Naive thymus-derived CD4-positive, alpha-beta T cell (primary cell): Measurements from ENCODE around the gene TTBK2. TPM values are rescaled to one million over a fixed set of nuclear protein-coding genes. Genes with fewer than 3 reads are reported as not detected.
A peak's percentile ranks its signal among the peaks of the same experiment; 100 is the strongest.
"Not testable (repeated sequence)": the region's sequence is repeated elsewhere in the genome, so short reads cannot be mapped to it uniquely, and the experiment has no call there.

Source experiments
- ATAC-seq: fragments of 150-1000 bp; cut with Tn5 transposase; 2 replicates; pipeline ENCODE4 v1.10.0; 2021; ENCODE audit warnings: mild to moderate bottlenecking, moderate library complexity
- CTCF ChIA-PET: fragments of 350-600 bp; sonication (Branson Sonifier 250); formaldehyde crosslinking; loops from one replicate; lab custom pipeline; 2021; ENCODE audit warnings: antibody characterized with exemption; lab: Charles Lee
- POLR2A ChIA-PET: fragments of 350-600 bp; sonication (Branson Sonifier 250); formaldehyde crosslinking; loops from one replicate; lab custom pipeline; 2021; ENCODE audit warnings: antibody characterized with exemption, inconsistent platforms; lab: Charles Lee
- DNase-seq, 9 donors: peaks; one replicate each; pipeline versions ENCODE4 v3.0.0 to v3.0.0-alpha.2; 2020 to 2022; ENCODE audit warnings: mixed read lengths in 1 of 9
- H3K27ac ChIP-seq: one replicate; pipeline ENCODE4 v1.7.0; 2013; ENCODE audit warnings: mild to moderate bottlenecking, low read depth, low read length, moderate library complexity
- H3K27me3 ChIP-seq, 2 donors: one replicate each; pipeline ENCODE4 v1.7.0; 2013; ENCODE audit warnings: low read length in 2 of 2, mild to moderate bottlenecking in 2 of 2, moderate library complexity in 2 of 2; ENCODE audit not compliant: control insufficient read depth in 2 of 2, insufficient read depth in 2 of 2
- H3K36me3 ChIP-seq, 3 experiments: 1 replicate in 2 of 3; 2 replicates in 1 of 3; pipeline ENCODE4 v1.7.0; 2013; ENCODE audit warnings: low read length in 3 of 3, mild to moderate bottlenecking in 3 of 3, moderate library complexity in 1 of 3; ENCODE audit not compliant: insufficient read depth in 3 of 3, control insufficient read depth in 2 of 3
- H3K4me1 ChIP-seq, 2 donors: one replicate each; pipeline ENCODE4 v1.7.0; 2013; ENCODE audit warnings: low read length in 2 of 2, mild to moderate bottlenecking in 2 of 2, moderate library complexity in 1 of 2; ENCODE audit not compliant: control insufficient read depth in 2 of 2, insufficient read depth in 2 of 2
- H3K4me3 ChIP-seq: 2 replicates; pipeline ENCODE4 v1.7.0; 2013; ENCODE audit warnings: mild to moderate bottlenecking, low read length
- H3K9me3 ChIP-seq, 3 experiments: 1 replicate in 2 of 3; 2 replicates in 1 of 3; pipeline ENCODE4 v1.7.0; 2013; ENCODE audit warnings: low read length in 3 of 3; ENCODE audit not compliant: control insufficient read depth in 2 of 3
- H3K27ac Mint-ChIP-seq, 9 donors: one replicate each; pipeline ENCODE4 v1.8.0; 2020 to 2022; ENCODE audit warnings: mixed read lengths in 9 of 9, mild to moderate bottlenecking in 8 of 9, moderate library complexity in 5 of 9, inconsistent platforms in 2 of 9
- H3K27me3 Mint-ChIP-seq, 5 donors: one replicate each; pipeline ENCODE4 v1.8.0; 2021 to 2022; ENCODE audit warnings: mixed read lengths in 5 of 5, mild to moderate bottlenecking in 1 of 5
- H3K36me3 Mint-ChIP-seq, 5 donors: one replicate each; pipeline ENCODE4 v1.8.0; 2020 to 2022; ENCODE audit warnings: mixed read lengths in 5 of 5, mild to moderate bottlenecking in 3 of 5, inconsistent platforms in 1 of 5
- H3K4me1 Mint-ChIP-seq, 7 donors: one replicate each; pipeline ENCODE4 v1.8.0; 2020 to 2022; ENCODE audit warnings: mixed read lengths in 7 of 7, mild to moderate bottlenecking in 3 of 7, inconsistent platforms in 1 of 7
- H3K4me3 Mint-ChIP-seq, 10 donors: one replicate each; pipeline ENCODE4 v1.8.0; 2020 to 2022; ENCODE audit warnings: mild to moderate bottlenecking in 10 of 10, mixed read lengths in 10 of 10, moderate library complexity in 6 of 10, inconsistent platforms in 2 of 10
- H3K9me3 Mint-ChIP-seq, 11 donors: one replicate each; pipeline ENCODE4 v1.8.0; 2020 to 2022; ENCODE audit warnings: mixed read lengths in 11 of 11, mild to moderate bottlenecking in 4 of 11, inconsistent platforms in 1 of 11, moderate library complexity in 1 of 11
- intact Hi-C, 2 donors: fragments of 100-400 bp; cut with micrococcal nuclease; formaldehyde crosslinking; loops; one replicate each; pipeline ENCODE4 v1.15.1; 2023
- polyA plus RNA-seq, 2 donors: library from polyadenylated mRNA; unstranded; fragments of 300-500 nt; fragmentation: Illumina TruSeq; gene quantifications; one replicate each; pipeline ENCODE4 v1.2.3, GENCODE V29; 2021
- total RNA-seq, 6 experiments: library from RNA in 5 of 6; stranded (reverse) in 5 of 6; gene quantifications; 1 replicate in 5 of 6; 2 replicates in 1 of 6; pipeline ENCODE4 v1.2.3 and lab custom pipeline; 2021 to 2026

The TTBK2 gene
- total and polyA plus RNA-seq, 7 experiments from 2014 or later = 12.5 to 30.5 (median 26.1) TPM

GRCh38 chr15:42890161-42890913 lies 30.2 kb downstream of the TTBK2 start:
- Histone ChIP-seq H3K27me3 (no peaks in the 10 kb centered on the region), H3K36me3 (peaks cover 0 to 4% (median 0%) of the 10 kb centered on the region in 3 experiments), H3K4me3 (no peak overlapping the region), H3K27ac (no peak overlapping the region), H3K9me3 (no peaks in the 10 kb centered on the region), H3K4me1 (no peaks in the 10 kb centered on the region)
- Mint-ChIP-seq H3K36me3 (peaks cover 9 to 27% (median 21%) of the 10 kb centered on the region in 5 donors), H3K4me1 (peaks cover 0 to 15% (median 8%) of the 10 kb centered on the region in 7 donors), H3K27ac (peak overlapping the region in 1 of 9 donors; percentile 4), H3K9me3 (peaks cover 0 to 22% (median 11%) of the 10 kb centered on the region in 11 donors), H3K27me3 (no peaks in the 10 kb centered on the region), H3K4me3 (no peak overlapping the region)
- intact Hi-C loops = no loop called here
- CTCF ChIA-PET = no interaction called here
- POLR2A ChIA-PET = no interaction called here
- DNase-seq = no peak
- ATAC-seq = no peak

GRCh38 chr15:42887384-42887783 lies 33.2 kb downstream of the TTBK2 start:
- H3K27ac ChIP-seq, DNase-seq, H3K27me3 ChIP-seq, POLR2A ChIA-PET, H3K36me3 ChIP-seq, H3K9me3 ChIP-seq, H3K4me1 ChIP-seq, intact Hi-C loops, H3K27me3 Mint-ChIP-seq, H3K27ac Mint-ChIP-seq, CTCF ChIA-PET, H3K4me3 ChIP-seq, ATAC-seq, H3K4me3 Mint-ChIP-seq: not testable (repeated sequence)
- H3K36me3 Mint-ChIP-seq = peaks cover 3 to 38% (median 18%) of the 10 kb centered on the region in 5 donors
- peaks cover 0 to 15% (median 6%) of the 10 kb centered on the region in 7 donors for H3K4me1 Mint-ChIP-seq
- H3K9me3 Mint-ChIP-seq = peaks cover 0 to 33% (median 13%) of the 10 kb centered on the region in 11 donors

- H3K4me3 ChIP-seq = no peak overlapping the region
- no peak overlapping the region for H3K27ac ChIP-seq
- DNase-seq = no peak
- H3K27me3 ChIP-seq = no peaks in the 10 kb centered on the region
- Mint-ChIP-seq H3K36me3 (peaks cover 0 to 30% (median 28%) of the 10 kb centered on the region in 5 donors), H3K27ac (peak overlapping the region in 2 of 9 donors; percentile 8 to 59), H3K9me3 (peaks cover 0 to 15% (median 6%) of the 10 kb centered on the region in 11 donors), H3K4me3 (no peak overlapping the region), H3K4me1 (peaks cover 0 to 15% (median 6%) of the 10 kb centered on the region in 7 donors), H3K27me3 (no peaks in the 10 kb centered on the region)
- intact Hi-C loops = no loop called here
- H3K4me1 ChIP-seq = no peaks in the 10 kb centered on the region
- CTCF ChIA-PET = no interaction called here
- POLR2A ChIA-PET = no interaction called here
- no peaks in the 10 kb centered on the region for H3K9me3 ChIP-seq
- no peaks in the 10 kb centered on the region for H3K36me3 ChIP-seq
- ATAC-seq = no peak
Observed at GRCh38 chr15:42880121-42880520, 40.5 kb downstream of the TTBK2 start.

- ATAC-seq = no peak
Observed at GRCh38 chr15:42879443-42879842, 41.1 kb downstream of the TTBK2 start.

GRCh38 chr15:42876224-42876623 lies 44.4 kb downstream of the TTBK2 start:
- Histone ChIP-seq H3K27me3 (no peaks in the 10 kb centered on the region), H3K9me3 (no peaks in the 10 kb centered on the region), H3K27ac (no peak overlapping the region), H3K4me1 (no peaks in the 10 kb centered on the region), H3K36me3 (no peaks in the 10 kb centered on the region), H3K4me3 (no peak overlapping the region)
- no peak for ATAC-seq
- intact Hi-C loops = no loop called here
- ChIA-PET CTCF (no interaction called here), POLR2A (no interaction called here)
- no peak overlapping the region for H3K4me3 Mint-ChIP-seq
- H3K27ac Mint-ChIP-seq = no peak overlapping the region
- no peaks in the 10 kb centered on the region for H3K27me3 Mint-ChIP-seq
- H3K36me3 Mint-ChIP-seq = peaks cover 0 to 23% (median 7%) of the 10 kb centered on the region in 5 donors
- peaks cover 0 to 15% (median 5%) of the 10 kb centered on the region in 7 donors for H3K4me1 Mint-ChIP-seq
- H3K9me3 Mint-ChIP-seq = no peaks in the 10 kb centered on the region
- DNase-seq = no peak

More at GRCh38 chr15:42879443-42879842, 41.1 kb downstream of the TTBK2 start:
- Histone ChIP-seq H3K36me3 (no peaks in the 10 kb centered on the region), H3K4me3 (no peak overlapping the region), H3K4me1 (no peaks in the 10 kb centered on the region), H3K9me3 (no peaks in the 10 kb centered on the region), H3K27ac (no peak overlapping the region), H3K27me3 (no peaks in the 10 kb centered on the region)
- Mint-ChIP-seq H3K27me3 (no peaks in the 10 kb centered on the region), H3K36me3 (peaks cover 0 to 25% (median 21%) of the 10 kb centered on the region in 5 donors), H3K27ac (no peak overlapping the region), H3K9me3 (peaks cover 0 to 14% (median 0%) of the 10 kb centered on the region in 11 donors), H3K4me3 (no peak overlapping the region), H3K4me1 (peaks cover 0 to 15% (median 5%) of the 10 kb centered on the region in 7 donors)
- intact Hi-C loops = no loop called here
- no peak for DNase-seq
- POLR2A ChIA-PET = no interaction called here
- CTCF ChIA-PET = no interaction called here

- Mint-ChIP-seq H3K4me3 (no peak overlapping the region), H3K9me3 (no peaks in the 10 kb centered on the region), H3K36me3 (peaks cover 2 to 58% (median 16%) of the 10 kb centered on the region in 5 donors), H3K27me3 (no peaks in the 10 kb centered on the region), H3K27ac (no peak overlapping the region), H3K4me1 (peaks cover 0 to 6% (median 2%) of the 10 kb centered on the region in 7 donors)
- H3K4me1 ChIP-seq = no peaks in the 10 kb centered on the region
- H3K27me3 ChIP-seq = no peaks in the 10 kb centered on the region
- H3K36me3 ChIP-seq = no peaks in the 10 kb centered on the region
- ChIA-PET POLR2A (no interaction called here), CTCF (no interaction called here)
- H3K4me3 ChIP-seq = no peak overlapping the region
- no peak for DNase-seq
- no peak overlapping the region for H3K27ac ChIP-seq
- intact Hi-C loops = no loop called here
- H3K9me3 ChIP-seq = no peaks in the 10 kb centered on the region
- no peak for ATAC-seq
Observed at GRCh38 chr15:42868683-42869082, 51.9 kb downstream of the TTBK2 start.
